GM12873 (cell line): ENCODE data around the gene SERPINI2.

Source experiments
- CTCF ChIP-seq: IDR thresholded peaks from 2 replicates; pipeline ENCODE4 v1.5.1; 2012; ENCODE audit warnings: low read depth, mild to moderate bottlenecking, moderate library complexity, low read length, control low read depth; ENCODE audit not compliant: insufficient read depth; ENCODE audit errors: missing control alignments

The SERPINI2 gene

GRCh38 chr3:167480748-167481147 lies 6.9 kb upstream of the SERPINI2 start:
- no peak for TF ChIP-seq CTCF

GRCh38 chr3:167469381-167469780 lies 4.5 kb downstream of the SERPINI2 start:
- TF ChIP-seq CTCF = no peak

- no peak for TF ChIP-seq CTCF
Observed at GRCh38 chr3:167467848-167468611, 5.8 kb downstream of the SERPINI2 start.

GRCh38 chr3:167466966-167467365 lies 6.9 kb downstream of the SERPINI2 start:
- no peak for TF ChIP-seq CTCF

GRCh38 chr3:167456157-167456799 lies 17.6 kb downstream of the SERPINI2 start:
- TF ChIP-seq CTCF = no peak

- no peak for TF ChIP-seq CTCF
Observed at GRCh38 chr3:167453815-167454214, 20.0 kb downstream of the SERPINI2 start.

- TF ChIP-seq CTCF = no peak
Observed at GRCh38 chr3:167451282-167451681, 22.6 kb downstream of the SERPINI2 start.
